Neural cell (in vitro differentiated cells): ENCODE measurements around the gene ZNF692.

Experiments
- CTCF ChIP-seq: fragments of 450-650 bp; IDR thresholded peaks from 2 replicates; pipeline ENCODE4 v1.5.1; 2014; ENCODE audit warnings: antibody characterized with exemption, mild to moderate bottlenecking, moderate library complexity; ENCODE audit not compliant: poor library complexity, severe bottlenecking
- REST ChIP-seq: IDR thresholded peaks from 2 replicates; pipeline ENCODE4 v1.6.1; 2012; ENCODE audit warnings: borderline replicate concordance

- TF ChIP-seq REST (no peak), CTCF (no peak)
Measured at GRCh38 chr1:248851390-248851789, 7.5 kb downstream of the ZNF692 start.
